Body of pancreas (tissue), 4 donors: ENCODE data around the gene IFT43. TPM values are rescaled to one million over a fixed set of nuclear protein-coding genes. Genes with fewer than 3 reads are reported as not detected.

Source experiments
- ATAC-seq: fragments of 150-250 bp; one replicate; pipeline ENCODE4 v1.9.1; 2016
- DNase-seq, 4 donors: peaks; one replicate each; pipeline ENCODE4 v3.0.0-alpha.2; 2019
- H3K27ac ChIP-seq, 4 donors: fragments of 200-600 bp; sonication (generic); 1 replicate in 3 of 4; 2 replicates in 1 of 4; pipeline versions ENCODE4 v1.5.1 to v1.6.1; 2016 to 2019; ENCODE audit warnings: mild to moderate bottlenecking in 1 of 4, mixed read lengths in 1 of 4, moderate library complexity in 1 of 4
- H3K27me3 ChIP-seq, 2 donors: fragments of 200-600 bp; sonication (generic); one replicate each; pipeline ENCODE4 v1.6.0; 2016; ENCODE audit warnings: mild to moderate bottlenecking in 1 of 2
- H3K36me3 ChIP-seq, 2 donors: fragments of 200-600 bp; sonication (generic); replicated peaks in 1 of 2; 2 replicates each; pipeline ENCODE4 v1.5.1; 2016; ENCODE audit warnings: low read depth in 2 of 2; ENCODE audit not compliant: insufficient read depth in 1 of 2
- H3K4me1 ChIP-seq: fragments of 200-600 bp; sonication (generic); one replicate; pipeline ENCODE4 v1.6.0; 2016
- H3K4me3 ChIP-seq, 2 donors: fragments of 200-600 bp; sonication (generic); 1 replicate in 1 of 2; 2 replicates in 1 of 2; pipeline ENCODE4 v1.5.1; 2016 to 2019
- H3K9me3 ChIP-seq, 3 donors: fragments of 200-600 bp; sonication (generic); 1 replicate in 2 of 3; 2 replicates in 1 of 3; pipeline ENCODE4 v1.5.1; 2016
- POLR2A ChIP-seq, 3 donors: fragments of 450-650 bp; IDR thresholded peaks; one replicate each; pipeline ENCODE4 v1.6.1; 2016; ENCODE audit warnings: antibody characterized with exemption in 3 of 3, mild to moderate bottlenecking in 2 of 3
- WGBS, 2 donors: methylation state at CpG; one replicate each; pipeline ENCODE4 v1.1.5; 2017; 5-methylcytosine and 5-hydroxymethylcytosine counted together
- intact Hi-C: fragments of 100-400 bp; cut with DNase I; formaldehyde crosslinking; loops from one replicate; pipeline ENCODE4 v1.15.1; 2023
- total RNA-seq, 2 donors: library from RNA; depleted of rRNA; stranded (reverse); fragments of >200 nt; gene quantifications; one replicate each; pipeline ENCODE4 v1.1.0, GENCODE V29; 2016
- TF ChIP-seq, protein P1 (sequence below), 7 experiments: fragments of 450-650 bp in 4 of 7; fragments of 200-600 bp in 3 of 7; sonication (generic) in 3 of 7; IDR thresholded peaks; one replicate each; pipeline ENCODE4 v1.5.1; 2016 to 2019; ENCODE audit warnings: antibody characterized with exemption in 7 of 7

The IFT43 gene
- total RNA-seq, 2 donors from 2014 or later: 15.0 to 18.5 TPM

DNA sequence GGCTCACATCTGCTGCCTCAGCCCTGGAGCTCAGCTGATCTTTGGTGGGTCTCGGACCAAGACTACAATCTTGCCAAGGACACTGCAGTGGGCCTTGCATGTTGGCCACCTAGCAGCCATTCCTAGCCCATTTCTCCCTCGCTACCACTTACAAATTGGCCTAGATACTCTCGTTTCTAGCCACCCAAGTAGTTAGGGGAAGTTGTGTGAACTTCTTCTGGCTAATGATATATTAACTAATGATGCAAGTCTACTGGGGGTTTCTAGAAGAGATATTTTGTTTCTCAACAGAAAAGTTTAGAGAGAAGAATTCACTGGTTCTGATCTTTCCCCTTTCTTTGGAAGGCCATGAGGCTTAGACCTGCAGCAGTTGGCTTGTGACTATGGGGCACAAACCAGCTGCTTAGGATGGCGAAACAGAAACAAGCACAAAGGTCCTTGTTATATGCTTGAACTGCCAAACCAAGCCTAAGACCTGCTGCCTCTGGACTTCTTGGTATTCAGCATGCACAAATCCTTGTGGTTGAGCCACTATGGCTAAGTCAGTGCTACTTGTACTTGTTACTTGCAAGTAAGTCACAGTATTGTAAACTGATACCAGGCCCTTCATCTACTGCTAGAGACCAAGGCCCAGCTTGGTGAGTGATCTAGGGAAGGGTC lies 135.7 kb downstream of the IFT43 start:
- intact Hi-C loops: no loop called here
- WGBS, 2 donors: 63 to 73% methylated on average over 4 of the region's 4 CpGs
- no peak overlapping the region for H3K27ac ChIP-seq
- no peaks in the 10 kb centered on the region for H3K36me3 ChIP-seq
- no peaks in the 10 kb centered on the region for H3K27me3 ChIP-seq
- TF ChIP-seq, protein P1, sequence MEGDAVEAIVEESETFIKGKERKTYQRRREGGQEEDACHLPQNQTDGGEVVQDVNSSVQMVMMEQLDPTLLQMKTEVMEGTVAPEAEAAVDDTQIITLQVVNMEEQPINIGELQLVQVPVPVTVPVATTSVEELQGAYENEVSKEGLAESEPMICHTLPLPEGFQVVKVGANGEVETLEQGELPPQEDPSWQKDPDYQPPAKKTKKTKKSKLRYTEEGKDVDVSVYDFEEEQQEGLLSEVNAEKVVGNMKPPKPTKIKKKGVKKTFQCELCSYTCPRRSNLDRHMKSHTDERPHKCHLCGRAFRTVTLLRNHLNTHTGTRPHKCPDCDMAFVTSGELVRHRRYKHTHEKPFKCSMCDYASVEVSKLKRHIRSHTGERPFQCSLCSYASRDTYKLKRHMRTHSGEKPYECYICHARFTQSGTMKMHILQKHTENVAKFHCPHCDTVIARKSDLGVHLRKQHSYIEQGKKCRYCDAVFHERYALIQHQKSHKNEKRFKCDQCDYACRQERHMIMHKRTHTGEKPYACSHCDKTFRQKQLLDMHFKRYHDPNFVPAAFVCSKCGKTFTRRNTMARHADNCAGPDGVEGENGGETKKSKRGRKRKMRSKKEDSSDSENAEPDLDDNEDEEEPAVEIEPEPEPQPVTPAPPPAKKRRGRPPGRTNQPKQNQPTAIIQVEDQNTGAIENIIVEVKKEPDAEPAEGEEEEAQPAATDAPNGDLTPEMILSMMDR (IDR thresholded peaks at IDR 0.05): no peak
- TF ChIP-seq POLR2A (IDR thresholded peaks at IDR 0.05): no peak
- no peak overlapping the region for H3K4me3 ChIP-seq
- ATAC-seq (no peak), DNase-seq (no peak)
- H3K4me1 ChIP-seq: no peaks in the 10 kb centered on the region
- H3K9me3 ChIP-seq: no peaks in the 10 kb centered on the region

DNA sequence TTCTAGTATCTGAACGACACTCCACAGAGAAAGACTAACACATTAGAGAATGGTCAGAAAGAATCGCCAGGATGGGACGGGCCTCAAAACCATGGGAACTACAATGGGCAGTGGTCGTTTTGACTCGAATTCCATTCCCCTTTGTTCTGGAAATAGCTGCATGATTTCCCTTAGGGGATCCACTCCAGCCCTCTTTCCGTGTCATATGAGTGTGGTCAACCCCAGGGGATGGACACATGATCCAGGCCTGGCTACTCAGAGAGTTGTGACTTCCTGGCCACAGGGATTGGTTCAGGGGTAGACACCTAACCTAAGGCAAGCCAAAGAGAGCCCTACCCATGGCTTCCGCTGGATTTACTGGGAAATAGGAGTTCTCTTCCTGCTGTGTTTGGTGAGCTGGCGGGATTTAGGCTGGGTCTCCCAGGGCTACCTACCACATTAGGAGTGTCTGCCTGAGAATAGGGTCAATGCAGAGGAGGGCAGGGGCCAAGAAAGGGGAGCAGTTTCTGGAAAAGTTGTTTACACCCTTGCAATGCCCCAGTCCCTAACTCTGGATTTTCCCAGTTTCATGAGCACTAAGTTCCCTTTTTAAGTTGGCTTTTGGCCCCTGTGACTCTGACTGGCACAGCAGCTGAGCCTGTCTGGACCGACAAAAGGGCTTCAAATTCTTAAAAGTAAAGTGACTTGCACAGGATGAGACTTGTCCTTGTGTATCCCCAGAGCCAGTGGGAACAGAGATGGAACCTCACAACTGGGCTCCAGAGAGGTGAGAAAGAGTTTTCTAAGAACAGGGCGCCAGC lies 138.1 kb downstream of the IFT43 start:
- Histone ChIP-seq H3K27me3 (no peaks in the 10 kb centered on the region), H3K4me1 (no peaks in the 10 kb centered on the region), H3K27ac (no peak overlapping the region), H3K36me3 (no peaks in the 10 kb centered on the region), H3K9me3 (no peaks in the 10 kb centered on the region), H3K4me3 (no peak overlapping the region)
- intact Hi-C loops: no loop called here
- no peak for ATAC-seq
- no peak for DNase-seq
- 67% methylated on average over 10 of the region's 10 CpGs for WGBS, 2 donors
- TF ChIP-seq, protein P1 (IDR thresholded peaks at IDR 0.05): no peak
- TF ChIP-seq POLR2A (IDR thresholded peaks at IDR 0.05): no peak

DNA sequence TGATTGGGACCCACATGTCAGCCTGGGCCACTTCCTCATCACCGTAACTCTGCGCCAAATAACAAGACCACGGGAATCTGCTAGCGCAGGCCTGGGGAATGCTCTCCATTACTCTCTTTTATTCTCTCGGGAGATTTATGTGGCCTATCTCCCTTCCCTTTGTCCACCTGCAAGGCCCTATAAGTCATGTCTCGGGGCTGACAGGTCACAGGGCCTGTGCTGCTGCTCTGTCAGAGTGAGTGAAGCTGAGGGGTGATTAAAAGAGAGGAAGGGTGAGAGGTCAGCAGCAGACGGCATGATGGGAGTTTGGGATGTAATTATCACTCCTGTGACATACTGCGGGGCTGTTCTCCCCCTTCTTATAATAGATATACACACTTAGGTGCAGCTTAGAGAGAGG lies 139.9 kb downstream of the IFT43 start:
- no peak for TF ChIP-seq POLR2A (IDR thresholded peaks at IDR 0.05)
- TF ChIP-seq, protein P1 (IDR thresholded peaks at IDR 0.05): no peak
- Histone ChIP-seq H3K36me3 (no peaks in the 10 kb centered on the region), H3K27me3 (no peaks in the 10 kb centered on the region), H3K4me3 (no peak overlapping the region), H3K4me1 (no peaks in the 10 kb centered on the region), H3K9me3 (no peaks in the 10 kb centered on the region), H3K27ac (no peak overlapping the region)
- intact Hi-C loops: no loop called here
- DNase-seq (no peak), ATAC-seq (no peak)
- WGBS, 2 donors: 59 to 65% methylated on average over 8 of the region's 8 CpGs

DNA sequence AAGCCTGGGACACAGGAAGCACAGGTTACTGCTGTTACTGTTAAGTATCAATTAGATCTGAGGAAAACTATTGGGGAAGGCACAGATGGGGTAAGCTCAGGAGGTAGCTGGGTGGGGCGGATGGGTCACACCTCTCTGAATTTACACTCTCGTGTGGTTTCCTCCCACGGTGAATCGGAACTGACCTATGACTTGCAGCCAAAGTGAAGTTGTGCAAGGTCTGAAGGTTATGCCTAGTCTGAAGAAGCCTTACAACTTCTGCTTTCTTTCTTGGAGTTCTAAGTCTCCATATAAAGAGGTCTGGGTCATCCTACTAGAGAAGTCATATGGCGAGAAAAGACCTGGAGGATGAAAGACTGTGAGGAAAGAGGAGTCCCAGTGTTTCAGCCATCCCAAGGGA lies 140.5 kb downstream of the IFT43 start:
- 71 to 81% methylated on average over 5 of the region's 5 CpGs for WGBS, 2 donors
- no peaks in the 10 kb centered on the region for H3K27me3 ChIP-seq
- no peaks in the 10 kb centered on the region for H3K4me1 ChIP-seq
- H3K9me3 ChIP-seq: no peaks in the 10 kb centered on the region
- ATAC-seq: no peak
- TF ChIP-seq, protein P1 (IDR thresholded peaks at IDR 0.05): no peak
- no peak for TF ChIP-seq POLR2A (IDR thresholded peaks at IDR 0.05)
- no peak overlapping the region for H3K4me3 ChIP-seq
- no peak for DNase-seq
- H3K36me3 ChIP-seq: no peaks in the 10 kb centered on the region
- no peak overlapping the region for H3K27ac ChIP-seq
- intact Hi-C loops: no loop called here
